ENCODE results near the gene MRPL57.
"Not testable (repeated sequence)": the region's sequence is repeated elsewhere in the genome, so short reads cannot be mapped to it uniquely, and the experiment has no call there.

The MRPL57 gene

DNA sequence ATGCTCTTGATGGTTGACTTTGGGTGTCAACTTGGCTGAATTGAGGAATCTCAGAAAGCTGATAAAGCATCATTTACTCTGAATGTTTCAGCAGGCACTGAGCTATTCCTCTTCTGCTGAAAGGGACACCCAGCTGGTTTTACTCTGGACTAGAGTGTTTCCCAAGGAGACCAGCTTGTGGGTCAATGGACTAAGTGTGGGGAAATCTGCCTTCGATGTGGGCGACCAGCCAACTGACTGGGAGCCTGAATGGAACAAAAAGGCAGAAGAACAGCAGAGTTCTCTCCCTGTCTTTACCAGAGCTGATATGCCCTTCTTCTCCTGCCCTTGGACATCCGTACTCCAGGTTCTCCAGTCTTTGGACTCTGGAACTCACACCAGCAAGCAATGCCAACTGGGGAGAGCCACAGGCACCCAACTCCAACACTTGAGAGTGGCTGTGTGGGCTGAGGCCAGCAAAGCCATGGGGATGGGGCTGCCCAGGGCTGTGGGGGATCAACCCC lies 32.2 kb downstream of the MRPL57 start:
- Histone ChIP-seq H3K27me3 (ENCODE audit: insufficient read depth, low read depth, severe bottlenecking) (no peaks in the 10 kb centered on the region), H3K9me3 (ENCODE audit: severe bottlenecking) (peaks cover 15% of the 10 kb centered on the region), H3K4me3 (ENCODE audit: low read depth, low read length) (no peak overlapping the region), H3K36me3 (no peaks in the 10 kb centered on the region), H3K27ac (no peak overlapping the region)
- no peak for DNase-seq
- TF ChIP-seq, protein P1, sequence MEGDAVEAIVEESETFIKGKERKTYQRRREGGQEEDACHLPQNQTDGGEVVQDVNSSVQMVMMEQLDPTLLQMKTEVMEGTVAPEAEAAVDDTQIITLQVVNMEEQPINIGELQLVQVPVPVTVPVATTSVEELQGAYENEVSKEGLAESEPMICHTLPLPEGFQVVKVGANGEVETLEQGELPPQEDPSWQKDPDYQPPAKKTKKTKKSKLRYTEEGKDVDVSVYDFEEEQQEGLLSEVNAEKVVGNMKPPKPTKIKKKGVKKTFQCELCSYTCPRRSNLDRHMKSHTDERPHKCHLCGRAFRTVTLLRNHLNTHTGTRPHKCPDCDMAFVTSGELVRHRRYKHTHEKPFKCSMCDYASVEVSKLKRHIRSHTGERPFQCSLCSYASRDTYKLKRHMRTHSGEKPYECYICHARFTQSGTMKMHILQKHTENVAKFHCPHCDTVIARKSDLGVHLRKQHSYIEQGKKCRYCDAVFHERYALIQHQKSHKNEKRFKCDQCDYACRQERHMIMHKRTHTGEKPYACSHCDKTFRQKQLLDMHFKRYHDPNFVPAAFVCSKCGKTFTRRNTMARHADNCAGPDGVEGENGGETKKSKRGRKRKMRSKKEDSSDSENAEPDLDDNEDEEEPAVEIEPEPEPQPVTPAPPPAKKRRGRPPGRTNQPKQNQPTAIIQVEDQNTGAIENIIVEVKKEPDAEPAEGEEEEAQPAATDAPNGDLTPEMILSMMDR (IDR thresholded peaks at IDR 0.05; ENCODE audit: low read depth, low read length), result no peak

DNA sequence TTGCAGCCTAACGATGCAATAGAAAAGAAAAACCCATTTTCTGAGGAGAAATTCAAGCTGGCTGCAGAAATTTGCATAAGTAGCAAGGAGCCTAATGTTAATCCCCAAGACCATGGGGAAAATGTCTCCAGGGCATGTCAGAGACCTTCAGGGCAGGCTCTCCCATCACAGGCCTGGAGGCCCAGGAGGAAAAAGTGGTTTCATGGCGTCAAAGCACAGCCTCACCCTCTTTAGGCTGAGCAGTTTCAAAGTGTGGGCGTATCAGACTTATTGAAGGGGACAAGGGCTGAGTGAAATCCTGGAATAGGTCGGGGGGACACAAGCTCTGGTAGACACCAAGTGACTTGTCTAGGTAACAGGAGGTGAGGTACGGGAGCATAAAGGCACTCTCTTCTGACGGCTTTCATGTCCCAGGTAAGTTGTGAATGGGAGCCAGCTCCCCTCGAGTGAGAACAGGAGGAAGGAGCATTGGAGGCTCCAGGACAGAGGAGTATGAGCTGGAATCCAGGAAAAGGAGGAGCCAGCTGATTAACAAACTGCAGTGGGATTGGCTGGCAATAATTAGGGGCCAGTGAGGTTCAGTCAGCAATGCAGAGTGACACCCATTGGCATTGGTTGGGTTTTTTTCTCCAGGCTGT lies 35.8 kb downstream of the MRPL57 start:
- H3K27ac ChIP-seq, result no peak overlapping the region
- peaks cover 13% of the 10 kb centered on the region for H3K9me3 ChIP-seq (ENCODE audit: severe bottlenecking)
- TF ChIP-seq, protein P1 (IDR thresholded peaks at IDR 0.05; ENCODE audit: low read depth, low read length), result no peak
- no peak for DNase-seq
- no peaks in the 10 kb centered on the region for H3K27me3 ChIP-seq (ENCODE audit: insufficient read depth, low read depth, severe bottlenecking)
- no peak overlapping the region for H3K4me3 ChIP-seq (ENCODE audit: low read depth, low read length)
- H3K36me3 ChIP-seq, result no peaks in the 10 kb centered on the region

DNA sequence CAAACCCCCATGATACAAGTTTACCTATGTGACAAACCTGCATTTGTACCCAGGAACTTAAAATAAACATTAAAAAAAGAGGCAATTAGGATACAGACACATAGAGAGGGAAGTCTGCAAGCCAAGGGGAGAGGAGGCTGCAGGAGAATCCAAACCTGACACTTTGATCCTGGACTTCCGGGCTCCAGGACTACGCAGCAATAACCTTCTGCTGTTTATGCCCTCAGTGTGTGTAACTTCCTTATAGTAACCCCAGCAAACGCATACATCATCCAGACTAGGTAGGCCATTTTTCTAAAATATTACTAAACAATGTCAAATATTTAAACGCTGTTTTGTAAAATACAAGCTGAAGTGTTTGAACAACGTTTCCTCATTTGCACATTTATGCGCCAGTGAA lies 39.0 kb downstream of the MRPL57 start:
- not testable (repeated sequence) for H3K27me3 ChIP-seq (ENCODE audit: insufficient read depth, low read depth, severe bottlenecking); H3K4me3 ChIP-seq (ENCODE audit: low read depth, low read length); H3K27ac ChIP-seq; H3K36me3 ChIP-seq; DNase-seq
- H3K9me3 ChIP-seq (ENCODE audit: severe bottlenecking), result peaks cover 12% of the 10 kb centered on the region

DNA sequence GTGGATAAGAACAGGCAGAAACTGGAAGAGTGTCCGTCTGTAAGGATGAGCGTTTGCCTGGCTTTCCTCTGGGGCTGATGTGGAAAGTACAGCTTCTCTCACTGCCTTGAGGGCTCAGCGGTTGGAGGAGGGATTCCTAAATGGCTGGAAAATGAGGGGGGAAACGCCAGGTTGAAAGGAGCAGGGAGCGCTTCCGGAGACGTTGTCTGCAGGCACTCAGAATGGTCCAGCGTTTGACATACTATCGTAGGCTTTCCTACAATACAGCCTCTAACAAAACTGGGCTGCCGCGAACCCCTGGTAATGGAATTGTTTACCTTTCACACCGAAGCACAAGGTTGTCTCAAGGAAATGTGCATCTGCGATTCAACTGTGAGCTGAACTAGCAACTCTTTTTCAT lies 39.9 kb downstream of the MRPL57 start:
- H3K27me3 ChIP-seq (ENCODE audit: insufficient read depth, low read depth, severe bottlenecking), result no peaks in the 10 kb centered on the region
- no peak overlapping the region for H3K4me3 ChIP-seq (ENCODE audit: low read depth, low read length)
- H3K36me3 ChIP-seq, result no peaks in the 10 kb centered on the region
- TF ChIP-seq, protein P1 (IDR thresholded peaks at IDR 0.05; ENCODE audit: low read depth, low read length), result no peak
- no peak for DNase-seq
- H3K27ac ChIP-seq, result no peak overlapping the region
- peaks cover 11% of the 10 kb centered on the region for H3K9me3 ChIP-seq (ENCODE audit: severe bottlenecking)

DNA sequence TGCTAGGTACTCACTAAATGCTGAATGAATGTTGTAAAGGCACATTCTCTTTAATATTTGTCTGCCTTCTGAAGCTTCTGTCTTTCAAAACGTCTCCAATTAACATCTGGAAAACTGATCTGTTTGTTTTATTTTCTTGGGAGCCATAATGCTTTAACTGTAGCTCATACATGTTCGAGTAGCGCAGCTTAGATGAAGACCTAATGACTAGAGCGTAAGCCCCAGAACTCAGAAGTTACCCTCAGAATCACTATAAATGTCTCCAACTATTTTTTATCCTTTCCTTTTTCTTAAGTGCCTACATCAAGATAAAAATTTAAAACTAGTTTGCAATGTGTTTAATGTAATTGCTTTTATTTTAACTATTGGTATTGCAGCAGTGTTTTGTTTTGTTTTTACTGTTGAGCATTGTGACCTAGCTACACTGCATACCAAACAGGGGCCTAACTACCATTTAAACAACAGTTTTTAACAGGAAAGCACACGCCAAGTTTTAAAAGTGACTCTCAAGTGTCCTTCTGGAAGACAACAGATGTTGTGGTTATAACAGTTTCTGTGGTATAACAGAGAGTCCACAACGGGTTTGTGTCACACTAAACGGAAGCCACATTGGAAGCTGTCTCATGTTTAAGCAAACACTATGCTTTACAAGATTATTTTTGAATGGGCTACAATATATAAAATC lies 42.0 kb downstream of the MRPL57 start:
- TF ChIP-seq, protein P1 (IDR thresholded peaks at IDR 0.05; ENCODE audit: low read depth, low read length), result no peak
- no peaks in the 10 kb centered on the region for H3K36me3 ChIP-seq
- peaks cover 4% of the 10 kb centered on the region for H3K9me3 ChIP-seq (ENCODE audit: severe bottlenecking)
- no peak overlapping the region for H3K27ac ChIP-seq
- H3K27me3 ChIP-seq (ENCODE audit: insufficient read depth, low read depth, severe bottlenecking), result no peaks in the 10 kb centered on the region
- no peak overlapping the region for H3K4me3 ChIP-seq (ENCODE audit: low read depth, low read length)
- no peak for DNase-seq

DNA sequence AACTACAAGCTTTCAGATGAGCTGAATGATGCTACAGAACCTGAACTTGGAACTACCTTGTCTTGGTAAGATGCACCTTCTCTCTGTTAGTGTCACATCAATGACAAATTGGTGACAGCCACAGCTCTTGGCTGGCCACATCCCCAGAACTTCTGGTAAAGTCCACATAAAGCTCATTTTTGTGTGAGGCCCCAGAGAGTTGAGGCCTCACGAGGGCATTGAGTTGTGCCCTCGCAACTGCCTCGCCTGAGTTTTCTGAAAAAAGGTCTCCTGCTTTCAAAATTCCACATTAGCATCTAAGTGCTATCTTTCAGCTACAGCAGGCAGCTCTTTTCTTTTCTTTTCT lies 42.6 kb downstream of the MRPL57 start:
- no peak overlapping the region for H3K4me3 ChIP-seq (ENCODE audit: low read depth, low read length)
- DNase-seq, result no peak
- H3K27ac ChIP-seq, result no peak overlapping the region
- H3K36me3 ChIP-seq, result no peaks in the 10 kb centered on the region
- H3K9me3 ChIP-seq (ENCODE audit: severe bottlenecking), result peaks cover 4% of the 10 kb centered on the region
- H3K27me3 ChIP-seq (ENCODE audit: insufficient read depth, low read depth, severe bottlenecking), result no peaks in the 10 kb centered on the region
- TF ChIP-seq, protein P1 (IDR thresholded peaks at IDR 0.05; ENCODE audit: low read depth, low read length), result no peak

DNA sequence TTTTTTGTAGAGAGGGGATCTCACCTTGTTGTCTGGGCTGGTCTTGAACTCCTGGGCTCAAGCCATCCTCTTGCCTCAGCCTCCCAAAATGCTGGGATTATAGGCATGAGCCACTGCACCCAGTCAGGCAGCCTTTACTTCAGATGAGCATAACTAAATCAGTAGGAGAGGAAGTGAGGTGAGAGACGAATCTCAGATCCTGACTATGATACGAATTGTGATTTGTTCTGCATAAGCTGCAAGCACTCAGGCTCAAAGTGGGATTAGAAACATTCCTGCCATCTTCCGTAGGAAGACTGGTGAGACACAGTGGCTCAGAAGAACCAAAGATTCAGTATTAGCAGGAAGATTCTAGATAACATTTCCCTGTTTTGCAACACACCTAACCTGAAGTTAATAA lies 43.3 kb downstream of the MRPL57 start:
- H3K9me3 ChIP-seq (ENCODE audit: severe bottlenecking); H3K4me3 ChIP-seq (ENCODE audit: low read depth, low read length); H3K36me3 ChIP-seq; H3K27ac ChIP-seq; DNase-seq; H3K27me3 ChIP-seq (ENCODE audit: insufficient read depth, low read depth, severe bottlenecking): not testable (repeated sequence)
